ENCODE results near the gene GOLGB1. TPM values are rescaled to one million over a fixed set of nuclear protein-coding genes. Genes with fewer than 3 reads are reported as not detected.

The GOLGB1 gene
- total RNA-seq, 2 experiments from 2014 or later: 30.6 to 31.2 TPM

DNA sequence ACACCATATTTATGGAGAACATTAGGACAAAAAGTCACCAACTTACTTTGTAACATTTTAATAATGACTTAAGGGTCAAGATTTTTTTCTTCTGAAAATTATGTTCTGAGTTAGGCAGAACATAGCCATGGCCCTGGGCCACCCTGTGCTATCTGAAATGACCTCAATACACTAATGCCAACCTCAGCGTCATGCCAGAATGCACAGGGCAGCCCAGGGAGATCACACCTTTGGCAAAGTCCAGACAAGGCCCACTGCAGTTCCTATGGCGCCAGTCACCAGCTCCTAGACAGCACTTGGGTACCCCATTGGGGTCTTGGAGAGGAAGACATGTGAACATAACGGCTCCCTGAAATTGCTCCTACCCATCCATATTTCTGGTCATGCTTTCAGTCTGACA, 121.9 kb downstream of the GOLGB1 start:
- Mint-ChIP-seq H3K4me1 (no peaks in the 10 kb centered on the region), H3K27me3 (no peaks in the 10 kb centered on the region), H3K36me3 (peaks cover 27% of the 10 kb centered on the region), H3K9me3 (ENCODE audit: low read depth) (no peaks in the 10 kb centered on the region), H3K27ac (no peak overlapping the region), H3K4me3 (no peak overlapping the region)
- ATAC-seq: no peak
- CTCF ChIA-PET: no interaction called here
- DNase-seq: no peak

DNA sequence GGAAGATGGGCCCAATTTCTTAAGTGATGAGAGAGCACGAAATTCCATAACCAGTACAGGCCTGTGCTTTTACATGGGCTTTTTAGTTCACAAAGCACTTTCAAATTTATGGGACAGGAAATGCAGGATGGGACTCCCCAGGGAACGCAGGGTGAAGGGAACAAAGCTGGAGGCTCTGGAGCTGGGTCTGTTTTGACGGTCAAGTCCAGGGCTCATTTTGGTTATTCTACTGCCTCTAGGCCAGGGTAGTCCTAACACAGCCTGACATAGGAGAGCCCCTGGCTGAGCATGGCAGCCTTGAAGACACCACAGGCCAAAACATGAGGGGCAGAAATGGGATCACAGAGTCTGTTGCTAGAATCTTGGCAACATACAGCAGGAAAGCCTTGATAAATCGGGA, 122.3 kb downstream of the GOLGB1 start:
- Mint-ChIP-seq H3K4me3 (no peak overlapping the region), H3K36me3 (peaks cover 25% of the 10 kb centered on the region), H3K4me1 (no peaks in the 10 kb centered on the region), H3K9me3 (ENCODE audit: low read depth) (no peaks in the 10 kb centered on the region), H3K27ac (no peak overlapping the region), H3K27me3 (no peaks in the 10 kb centered on the region)
- CTCF ChIA-PET: interaction anchor here (0.5 kb wide), 1 partner anchor 1224 kb away, joined by 3 read pairs; no protein-coding TSS in a partner anchor
- DNase-seq: no peak
- no peak for ATAC-seq

DNA sequence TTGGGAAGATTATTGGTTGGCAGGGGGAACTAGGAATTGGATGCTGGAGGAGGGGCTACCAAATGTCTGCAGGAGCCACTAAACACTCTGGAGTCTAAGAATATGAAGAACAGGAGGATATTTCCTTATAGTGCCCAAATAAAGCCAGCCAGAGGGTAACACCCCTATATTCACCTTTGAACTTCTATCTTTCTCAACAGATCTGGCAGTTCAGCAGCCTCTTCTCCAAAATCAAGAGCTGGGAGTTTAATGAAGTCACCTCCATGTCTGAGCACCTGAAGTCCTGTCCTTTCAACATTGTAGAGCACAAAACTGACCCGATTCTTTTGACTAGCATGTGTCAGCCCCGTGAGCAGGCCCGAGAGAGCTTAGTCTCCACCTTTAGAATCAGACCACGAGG, 123.0 kb downstream of the GOLGB1 start:
- H3K4me3 Mint-ChIP-seq: no peak overlapping the region
- no peak for DNase-seq
- no peaks in the 10 kb centered on the region for H3K4me1 Mint-ChIP-seq
- ATAC-seq: no peak
- H3K27ac Mint-ChIP-seq: no peak overlapping the region
- CTCF ChIA-PET: interaction anchor here (0.5 kb wide), 1 partner anchor 1225 kb away, joined by 3 read pairs; no protein-coding TSS in a partner anchor
- H3K9me3 Mint-ChIP-seq (ENCODE audit: low read depth): no peaks in the 10 kb centered on the region
- peaks cover 19% of the 10 kb centered on the region for H3K36me3 Mint-ChIP-seq
- peaks cover 5% of the 10 kb centered on the region for H3K27me3 Mint-ChIP-seq

DNA sequence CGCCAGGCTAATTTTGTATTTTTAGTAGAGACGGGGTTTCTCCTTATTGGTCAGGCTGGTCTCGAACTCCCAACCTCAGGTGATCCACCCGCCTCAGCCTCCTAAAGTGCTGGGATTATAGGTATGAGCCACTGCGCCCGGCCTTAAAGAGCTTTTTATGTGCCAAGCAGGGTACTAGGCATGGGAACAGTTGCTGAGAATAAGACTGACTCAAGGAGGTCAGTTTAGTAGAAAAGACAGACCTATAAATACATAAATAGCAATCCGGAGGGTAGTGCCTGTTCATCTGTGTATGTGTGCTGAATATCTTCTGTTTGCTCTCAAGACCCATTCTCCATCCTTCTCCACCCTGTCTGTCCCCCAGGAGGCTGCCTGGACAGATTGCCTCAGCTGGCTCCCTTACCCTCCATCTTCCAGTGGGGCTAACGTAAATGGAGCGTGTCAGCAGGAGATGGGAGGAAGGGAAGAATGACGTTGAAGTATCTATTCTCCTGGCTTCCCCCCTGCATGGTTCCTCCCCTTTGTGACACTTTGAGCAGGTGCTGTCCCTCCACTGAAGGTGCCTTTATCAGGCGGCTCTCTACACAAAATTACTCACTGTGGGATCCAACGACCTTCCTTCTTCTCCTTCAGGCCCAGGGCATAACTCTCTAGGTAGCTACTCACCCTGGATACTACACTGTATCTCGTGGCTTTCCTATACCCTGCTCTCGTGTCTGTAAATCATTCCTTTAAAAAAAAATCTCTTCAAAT, 125.2 kb downstream of the GOLGB1 start:
- no peak overlapping the region for H3K27ac Mint-ChIP-seq
- no peak overlapping the region for H3K4me3 Mint-ChIP-seq
- DNase-seq: no peak
- H3K27me3 Mint-ChIP-seq: peaks cover 8% of the 10 kb centered on the region
- no peaks in the 10 kb centered on the region for H3K4me1 Mint-ChIP-seq
- H3K9me3 Mint-ChIP-seq (ENCODE audit: low read depth): no peaks in the 10 kb centered on the region
- H3K36me3 Mint-ChIP-seq: peaks cover 5% of the 10 kb centered on the region
- CTCF ChIA-PET: interaction anchor here (0.7 to 1.9 kb wide), 2 partner anchors 14 to 151 kb away, joined by 3 to 5 read pairs; no protein-coding TSS in a partner anchor
- ATAC-seq: no peak

DNA sequence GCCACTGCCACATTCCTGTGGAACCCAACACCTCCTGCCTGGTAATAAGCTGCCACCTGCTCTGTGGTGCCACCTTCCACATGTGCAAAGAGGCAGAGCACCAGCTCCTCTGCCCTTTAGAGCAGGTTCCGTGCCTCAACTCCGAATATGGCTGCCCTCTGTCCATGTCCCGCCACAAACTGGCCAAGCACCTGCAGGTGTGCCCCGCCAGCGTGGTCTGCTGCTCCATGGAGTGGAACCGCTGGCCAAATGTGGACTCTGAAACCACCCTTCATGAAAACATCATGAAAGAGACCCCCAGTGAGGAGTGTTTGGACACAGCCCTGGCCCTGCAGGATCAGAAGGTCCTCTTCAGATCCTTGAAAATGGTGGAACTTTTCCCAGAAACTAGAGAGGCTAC, 128.1 kb downstream of the GOLGB1 start:
- DNase-seq (no peak), ATAC-seq (no peak)
- no peak overlapping the region for H3K27ac Mint-ChIP-seq
- H3K4me3 Mint-ChIP-seq: no peak overlapping the region
- H3K36me3 Mint-ChIP-seq: no peaks in the 10 kb centered on the region
- H3K9me3 Mint-ChIP-seq (ENCODE audit: low read depth): no peaks in the 10 kb centered on the region
- CTCF ChIA-PET: no interaction called here
- H3K27me3 Mint-ChIP-seq: peaks cover 13% of the 10 kb centered on the region
- H3K4me1 Mint-ChIP-seq: no peaks in the 10 kb centered on the region

DNA sequence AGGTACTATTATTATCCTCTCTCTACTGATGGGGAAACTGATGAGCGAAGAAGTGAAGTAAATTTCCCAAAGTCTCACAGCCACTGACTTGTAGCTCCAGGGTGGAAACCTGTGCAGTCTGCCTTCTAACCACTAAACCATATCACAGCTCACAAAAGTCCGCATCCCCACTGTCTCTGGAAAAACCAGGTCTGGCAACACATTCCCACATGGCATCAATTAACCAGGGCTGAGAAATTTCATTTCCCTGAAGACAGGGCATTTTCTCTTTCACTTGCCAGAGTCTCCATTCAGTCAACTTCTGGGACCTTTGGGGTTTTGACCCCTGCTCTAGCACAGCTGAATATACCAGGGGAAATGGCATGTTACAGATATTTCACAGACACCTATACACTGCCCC, 129.8 kb downstream of the GOLGB1 start:
- ATAC-seq (no peak), DNase-seq (no peak)
- Mint-ChIP-seq H3K36me3 (no peaks in the 10 kb centered on the region), H3K9me3 (ENCODE audit: low read depth) (no peaks in the 10 kb centered on the region), H3K4me1 (no peaks in the 10 kb centered on the region), H3K4me3 (no peak overlapping the region), H3K27me3 (peaks cover 13% of the 10 kb centered on the region), H3K27ac (no peak overlapping the region)
- CTCF ChIA-PET: no interaction called here

Other genes with a start within 250 kb of the GOLGB1 start
- 10 to 100 TPM; 34.3 to 55.8 TPM for gene POLQ, start 203.8 kb downstream of the GOLGB1 start, total RNA-seq
- gene ARGFX, start 181.8 kb downstream of the GOLGB1 start, total RNA-seq: not detected
- gene FBXO40, start 156.4 kb downstream of the GOLGB1 start, total RNA-seq: not detected
- 100 to 1,000 TPM; 305 to 312 TPM for gene HCLS1, start 88.8 kb downstream of the GOLGB1 start, total RNA-seq
- gene IQCB1, start 85.3 kb upstream of the GOLGB1 start, total RNA-seq: 10 to 100 TPM; 30.2 to 34.7 TPM
- gene EAF2, start 85.5 kb upstream of the GOLGB1 start, total RNA-seq: 10 to 100 TPM; 19.9 to 22.0 TPM
- 1 to 10 TPM; 2.4 to 4.8 TPM for gene SLC15A2, start 144.7 kb upstream of the GOLGB1 start, total RNA-seq

Data from activated CD8-positive, alpha-beta memory T cell treated with anti-CD3 and anti-CD28 coated beads, Interleukin-2, amount 10 ng/mL, durations not matched to agents 7 days and 5 days (primary cell).